ENCODE measurements around the gene CKAP4.

DNA sequence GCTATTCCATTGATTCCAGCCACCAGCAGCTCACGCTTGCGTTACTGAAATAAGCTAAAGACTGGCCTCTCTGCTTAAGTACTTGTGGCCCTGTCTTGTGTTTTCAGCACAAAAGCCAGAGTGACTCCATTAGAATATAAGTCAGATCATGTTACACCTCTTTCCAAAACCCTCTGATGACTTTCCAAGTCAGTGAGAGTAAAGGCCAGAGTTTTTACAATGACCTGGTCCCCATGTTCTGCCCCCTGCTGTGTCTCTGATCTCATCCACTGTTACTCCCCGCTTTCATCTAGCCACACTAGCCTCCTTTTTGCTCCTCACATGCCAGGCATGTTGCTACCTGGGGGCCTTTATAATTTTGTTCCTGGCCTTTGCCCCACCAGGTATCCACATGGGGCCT is 6.9 kb upstream of the CKAP4 start:
- no peak for TF ChIP-seq MAX (IDR thresholded peaks at IDR 0.05)
- TF ChIP-seq, protein P1, sequence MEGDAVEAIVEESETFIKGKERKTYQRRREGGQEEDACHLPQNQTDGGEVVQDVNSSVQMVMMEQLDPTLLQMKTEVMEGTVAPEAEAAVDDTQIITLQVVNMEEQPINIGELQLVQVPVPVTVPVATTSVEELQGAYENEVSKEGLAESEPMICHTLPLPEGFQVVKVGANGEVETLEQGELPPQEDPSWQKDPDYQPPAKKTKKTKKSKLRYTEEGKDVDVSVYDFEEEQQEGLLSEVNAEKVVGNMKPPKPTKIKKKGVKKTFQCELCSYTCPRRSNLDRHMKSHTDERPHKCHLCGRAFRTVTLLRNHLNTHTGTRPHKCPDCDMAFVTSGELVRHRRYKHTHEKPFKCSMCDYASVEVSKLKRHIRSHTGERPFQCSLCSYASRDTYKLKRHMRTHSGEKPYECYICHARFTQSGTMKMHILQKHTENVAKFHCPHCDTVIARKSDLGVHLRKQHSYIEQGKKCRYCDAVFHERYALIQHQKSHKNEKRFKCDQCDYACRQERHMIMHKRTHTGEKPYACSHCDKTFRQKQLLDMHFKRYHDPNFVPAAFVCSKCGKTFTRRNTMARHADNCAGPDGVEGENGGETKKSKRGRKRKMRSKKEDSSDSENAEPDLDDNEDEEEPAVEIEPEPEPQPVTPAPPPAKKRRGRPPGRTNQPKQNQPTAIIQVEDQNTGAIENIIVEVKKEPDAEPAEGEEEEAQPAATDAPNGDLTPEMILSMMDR (IDR thresholded peaks at IDR 0.05; ENCODE audit: low read depth, low read length, missing input control), result no peak
- TF ChIP-seq REST (IDR thresholded peaks at IDR 0.05), result no peak
- TF ChIP-seq SP1 (IDR thresholded peaks at IDR 0.05), result no peak
- TF ChIP-seq HNF4G (IDR thresholded peaks at IDR 0.05), result no peak
- TF ChIP-seq YY1 (IDR thresholded peaks at IDR 0.05), result no peak
- no peak for TF ChIP-seq RAD21 (IDR thresholded peaks at IDR 0.05)
- TF ChIP-seq, protein P2, sequence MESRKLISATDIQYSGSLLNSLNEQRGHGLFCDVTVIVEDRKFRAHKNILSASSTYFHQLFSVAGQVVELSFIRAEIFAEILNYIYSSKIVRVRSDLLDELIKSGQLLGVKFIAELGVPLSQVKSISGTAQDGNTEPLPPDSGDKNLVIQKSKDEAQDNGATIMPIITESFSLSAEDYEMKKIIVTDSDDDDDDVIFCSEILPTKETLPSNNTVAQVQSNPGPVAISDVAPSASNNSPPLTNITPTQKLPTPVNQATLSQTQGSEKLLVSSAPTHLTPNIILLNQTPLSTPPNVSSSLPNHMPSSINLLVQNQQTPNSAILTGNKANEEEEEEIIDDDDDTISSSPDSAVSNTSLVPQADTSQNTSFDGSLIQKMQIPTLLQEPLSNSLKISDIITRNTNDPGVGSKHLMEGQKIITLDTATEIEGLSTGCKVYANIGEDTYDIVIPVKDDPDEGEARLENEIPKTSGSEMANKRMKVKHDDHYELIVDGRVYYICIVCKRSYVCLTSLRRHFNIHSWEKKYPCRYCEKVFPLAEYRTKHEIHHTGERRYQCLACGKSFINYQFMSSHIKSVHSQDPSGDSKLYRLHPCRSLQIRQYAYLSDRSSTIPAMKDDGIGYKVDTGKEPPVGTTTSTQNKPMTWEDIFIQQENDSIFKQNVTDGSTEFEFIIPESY (IDR thresholded peaks at IDR 0.05), result no peak
- TF ChIP-seq RXRA (IDR thresholded peaks at IDR 0.05), result no peak
- no peak for TF ChIP-seq JUND (IDR thresholded peaks at IDR 0.05)
- TF ChIP-seq GABPA (IDR thresholded peaks at IDR 0.05 in 1 of 2, conservative IDR thresholded peaks at IDR 0.05 in 1 of 2), result no peak
- TF ChIP-seq TAF1 (conservative IDR thresholded peaks at IDR 0.05), result no peak
- TF ChIP-seq, protein P3, sequence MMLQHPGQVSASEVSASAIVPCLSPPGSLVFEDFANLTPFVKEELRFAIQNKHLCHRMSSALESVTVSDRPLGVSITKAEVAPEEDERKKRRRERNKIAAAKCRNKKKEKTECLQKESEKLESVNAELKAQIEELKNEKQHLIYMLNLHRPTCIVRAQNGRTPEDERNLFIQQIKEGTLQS (IDR thresholded peaks at IDR 0.05), result no peak
- no peak for TF ChIP-seq EGR1 (IDR thresholded peaks at IDR 0.05; ENCODE audit: low read depth in 2 of 2)
